ENCODE results near the gene ESRRA.

Gene ESRRA

GRCh38 chr11:64281957-64282770 lies 23.2 kb upstream of the ESRRA start:
- no peak overlapping the region for H2BK5ac ChIP-seq (ENCODE audit: low read depth, low read length, poor library complexity, severe bottlenecking)
- no peak overlapping the region for H2AK5ac ChIP-seq (ENCODE audit: low read length, severe bottlenecking)
- no peak overlapping the region for H3K23ac ChIP-seq (ENCODE audit: low read length in 2 of 2)
- peaks cover 42% of the 10 kb centered on the region for H3K79me1 ChIP-seq (replicated peaks; ENCODE audit: low read length, poor library complexity, severe bottlenecking)
- no peak for DNase-seq
- WGBS, result 96% methylated on average over 21 of the region's 22 CpGs
- H3K36me3 ChIP-seq (ENCODE audit: control insufficient read depth in 1 of 2, insufficient read depth in 2 of 2, low read depth in 1 of 2, low read length in 2 of 2), result peaks cover 32 to 37% of the 10 kb centered on the region in 2 experiments
- no peak overlapping the region for H3K14ac ChIP-seq (ENCODE audit: low read length in 2 of 2)
- no peak overlapping the region for H3K27ac ChIP-seq (ENCODE audit: low read length, poor library complexity, severe bottlenecking)
- H2BK15ac ChIP-seq (ENCODE audit: low read depth, poor library complexity, severe bottlenecking), result no peak overlapping the region
- peak overlapping the region; percentile 9 for H4K8ac ChIP-seq (ENCODE audit: low read length)
- no peak overlapping the region for H3K18ac ChIP-seq (ENCODE audit: low read depth in 1 of 2, low read length in 2 of 2)
- H3K4ac ChIP-seq (ENCODE audit: low read depth in 1 of 2, low read length in 2 of 2), result no peak overlapping the region
- no peak overlapping the region for H3K9ac ChIP-seq (ENCODE audit: low read length)
- no peak overlapping the region for H2BK12ac ChIP-seq (ENCODE audit: low read length in 2 of 2)
- peaks cover 22% of the 10 kb centered on the region for H3K4me1 ChIP-seq (ENCODE audit: control insufficient read depth, insufficient read depth, low read depth, low read length)
- no peak overlapping the region for H2BK120ac ChIP-seq (ENCODE audit: low read depth, low read length)
- H3K27me3 ChIP-seq (ENCODE audit: control insufficient read depth in 1 of 2, insufficient read depth in 1 of 2, low read length in 2 of 2), result no peaks in the 10 kb centered on the region
- no peak overlapping the region for H3K4me3 ChIP-seq (ENCODE audit: insufficient read depth in 1 of 2, low read depth in 1 of 2, low read length in 2 of 2)
- no peak overlapping the region for H2AFZ ChIP-seq (ENCODE audit: low read depth, low read length)
- H3K4me2 ChIP-seq (ENCODE audit: low read length, poor library complexity, severe bottlenecking), result no peak overlapping the region
- no peaks in the 10 kb centered on the region for H3K9me3 ChIP-seq (ENCODE audit: control insufficient read depth, low read length)
- peak overlapping the region; percentile 8 for H4K91ac ChIP-seq (ENCODE audit: low read length)

- Histone ChIP-seq H3K14ac (ENCODE audit: low read length in 2 of 2) (no peak overlapping the region), H2BK5ac (ENCODE audit: low read depth, low read length, poor library complexity, severe bottlenecking) (no peak overlapping the region), H3K4ac (ENCODE audit: low read depth in 1 of 2, low read length in 2 of 2) (peak overlapping the region in 1 of 2 experiments; percentile 5), H3K9ac (ENCODE audit: low read length) (peak overlapping the region; percentile 97), H3K27ac (ENCODE audit: low read length, poor library complexity, severe bottlenecking) (no peak overlapping the region), H3K18ac (ENCODE audit: low read depth in 1 of 2, low read length in 2 of 2) (no peak overlapping the region), H3K4me3 (ENCODE audit: insufficient read depth in 1 of 2, low read depth in 1 of 2, low read length in 2 of 2) (peak overlapping the region in 1 of 2 experiments; percentile 97), H2AFZ (ENCODE audit: low read depth, low read length) (no peak overlapping the region), H3K23ac (ENCODE audit: low read length in 2 of 2) (peak overlapping the region in 1 of 2 experiments; percentile 10), H3K79me1 (replicated peaks; ENCODE audit: low read length, poor library complexity, severe bottlenecking) (peaks cover 50% of the 10 kb centered on the region), H2BK120ac (ENCODE audit: low read depth, low read length) (no peak overlapping the region), H3K9me3 (ENCODE audit: control insufficient read depth, low read length) (no peaks in the 10 kb centered on the region), H3K36me3 (ENCODE audit: control insufficient read depth in 1 of 2, insufficient read depth in 2 of 2, low read depth in 1 of 2, low read length in 2 of 2) (peaks cover 29 to 41% of the 10 kb centered on the region in 2 experiments), H2BK12ac (ENCODE audit: low read length in 2 of 2) (no peak overlapping the region), H2AK5ac (ENCODE audit: low read length, severe bottlenecking) (peak overlapping the region; percentile 17), H3K27me3 (ENCODE audit: control insufficient read depth in 1 of 2, insufficient read depth in 1 of 2, low read length in 2 of 2) (no peaks in the 10 kb centered on the region), H4K91ac (ENCODE audit: low read length) (no peak overlapping the region), H3K4me2 (ENCODE audit: low read length, poor library complexity, severe bottlenecking) (no peak overlapping the region), H4K8ac (ENCODE audit: low read length) (peak overlapping the region; percentile 47), H3K4me1 (ENCODE audit: control insufficient read depth, insufficient read depth, low read depth, low read length) (peaks cover 24% of the 10 kb centered on the region), H2BK15ac (ENCODE audit: low read depth, poor library complexity, severe bottlenecking) (no peak overlapping the region)
- no peak for DNase-seq
- 93% methylated on average over 3 of the region's 3 CpGs for WGBS
These were observed 22.2 kb upstream of the ESRRA start for GRCh38 chr11:64283092-64283491.

- peak; percentile 95 for DNase-seq
- H3K14ac ChIP-seq (ENCODE audit: low read length in 2 of 2), result peak within 1 kb of the TSS; percentile 5 to 98
These were observed 21.0 kb upstream of the ESRRA start, which contains the start of gene BAD for GRCh38 chr11:64284048-64284961. Gene BAD, minus strand, starts transcription at chr11:64284665. Its CDS starts 297 bp downstream, at chr11:64284368.

More at GRCh38 chr11:64284048-64284961, 21.0 kb upstream of the ESRRA start, which contains the start of gene BAD:
- Histone ChIP-seq H3K79me1 (replicated peaks; ENCODE audit: low read length, poor library complexity, severe bottlenecking) (peaks cover 46% of the 10 kb centered on the region), H3K27ac (ENCODE audit: low read length, poor library complexity, severe bottlenecking) (peak within 1 kb of the TSS; percentile 86), H2AFZ (ENCODE audit: low read depth, low read length) (peak within 1 kb of the TSS; percentile 80), H3K36me3 (ENCODE audit: control insufficient read depth in 1 of 2, insufficient read depth in 2 of 2, low read depth in 1 of 2, low read length in 2 of 2) (peaks cover 19 to 40% of the 10 kb centered on the region in 2 experiments), H2AK5ac (ENCODE audit: low read length, severe bottlenecking) (peak within 1 kb of the TSS; percentile 17), H2BK12ac (ENCODE audit: low read length in 2 of 2) (peak within 1 kb of the TSS; percentile 56 to 85), H2BK120ac (ENCODE audit: low read depth, low read length) (no peak within 1 kb of the TSS), H4K91ac (ENCODE audit: low read length) (peak within 1 kb of the TSS; percentile 85), H3K9ac (ENCODE audit: low read length) (peak within 1 kb of the TSS; percentile 97), H3K4ac (ENCODE audit: low read depth in 1 of 2, low read length in 2 of 2) (peak within 1 kb of the TSS; percentile 73 to 97), H3K4me2 (ENCODE audit: low read length, poor library complexity, severe bottlenecking) (peak within 1 kb of the TSS; percentile 98), H3K4me1 (ENCODE audit: control insufficient read depth, insufficient read depth, low read depth, low read length) (peaks cover 26% of the 10 kb centered on the region), H2BK15ac (ENCODE audit: low read depth, poor library complexity, severe bottlenecking) (peak within 1 kb of the TSS; percentile 61), H3K27me3 (ENCODE audit: control insufficient read depth in 1 of 2, insufficient read depth in 1 of 2, low read length in 2 of 2) (no peaks in the 10 kb centered on the region), H3K4me3 (ENCODE audit: insufficient read depth in 1 of 2, low read depth in 1 of 2, low read length in 2 of 2) (peak within 1 kb of the TSS; percentile 83 to 97), H3K9me3 (ENCODE audit: control insufficient read depth, low read length) (no peaks in the 10 kb centered on the region), H3K18ac (ENCODE audit: low read depth in 1 of 2, low read length in 2 of 2) (peak within 1 kb of the TSS; percentile 81 to 100), H3K23ac (ENCODE audit: low read length in 2 of 2) (peak within 1 kb of the TSS in 1 of 2 experiments; percentile 87), H2BK5ac (ENCODE audit: low read depth, low read length, poor library complexity, severe bottlenecking) (peak within 1 kb of the TSS; percentile 53), H4K8ac (ENCODE audit: low read length) (peak within 1 kb of the TSS; percentile 92)
- WGBS, result 7% methylated on average over 34 of the region's 44 CpGs

Data from mesenchymal stem cell (in vitro differentiated cells and primary cell).